H1 (cell line): ENCODE measurements around the gene CLBA1. TPM values are rescaled to one million over a fixed set of nuclear protein-coding genes. Genes with fewer than 3 reads are reported as not detected.

Experiments used
- CTCF ChIA-PET: fragments of 300-600 bp; sonication (Branson Sonifier 250); formaldehyde crosslinking; loops from one replicate; lab custom pipeline; 2021; ENCODE audit not compliant: partially characterized antibody; lab: Charles Lee
- POLR2A ChIA-PET: fragments of 300-600 bp; sonication (Branson Sonifier 250); formaldehyde crosslinking; loops from one replicate; lab custom pipeline; 2021; ENCODE audit warnings: inconsistent platforms; ENCODE audit not compliant: partially characterized antibody; lab: Charles Lee
- DNase-seq, 2 experiments: peaks; one replicate each; pipeline versions ENCODE4 v3.0.0 to v3.0.0-alpha.2; 2010 to 2022; ENCODE audit warnings: low spot score in 2 of 2, low read depth in 1 of 2, mixed read lengths in 1 of 2
- FAIRE-seq: peaks from 2 replicates; lab custom pipeline; 2011; peaks lifted over from hg19 to GRCh38; lab: Jason Lieb, UNC
- H2AFZ ChIP-seq: 2 replicates; pipeline ENCODE4 v1.8.1; 2012; ENCODE audit warnings: low read length, inconsistent platforms
- H2AK5ac ChIP-seq: 2 replicates; pipeline ENCODE4 v1.6.1; 2013; ENCODE audit warnings: low read depth, low read length
- H2BK120ac ChIP-seq: replicated peaks from 2 replicates; pipeline ENCODE3; 2013; ENCODE audit warnings: low read depth, low read length, inconsistent platforms
- H2BK12ac ChIP-seq: 2 replicates; pipeline ENCODE4 v1.6.1; 2013; ENCODE audit warnings: low read depth, low read length
- H2BK15ac ChIP-seq: 2 replicates; pipeline ENCODE4 v1.6.1; 2013; ENCODE audit warnings: low read length
- H2BK20ac ChIP-seq: 2 replicates; pipeline ENCODE4 v1.6.1; 2013; ENCODE audit warnings: low read length
- H2BK5ac ChIP-seq: 2 replicates; pipeline ENCODE4 v1.6.1; 2013; ENCODE audit warnings: low read depth, low read length
- H3K14ac ChIP-seq: 2 replicates; pipeline ENCODE4 v1.6.1; 2013; ENCODE audit warnings: inconsistent platforms; ENCODE audit not compliant: insufficient read length
- H3K18ac ChIP-seq: 2 replicates; pipeline ENCODE4 v1.6.1; 2013; ENCODE audit warnings: low read length; ENCODE audit errors: extremely low read depth
- H3K23ac ChIP-seq: 2 replicates; pipeline ENCODE4 v1.6.1; 2013; ENCODE audit warnings: inconsistent platforms; ENCODE audit not compliant: insufficient read length
- H3K23me2 ChIP-seq: 2 replicates; pipeline ENCODE4 v1.6.1; 2013; ENCODE audit warnings: low read depth, low read length
- H3K27ac ChIP-seq: 2 replicates; pipeline ENCODE4 v1.6.1; 2011; ENCODE audit warnings: low read depth, low read length, inconsistent platforms
- H3K27me3 ChIP-seq, 4 experiments: replicated peaks in 1 of 4; 1 replicate in 1 of 4; 2 replicates in 3 of 4; pipeline versions ENCODE4 v1.6.1 to v1.8.1; 2011 to 2013; ENCODE audit warnings: low read length in 3 of 4, mild to moderate bottlenecking in 3 of 4, inconsistent platforms in 2 of 4, mixed read lengths in 2 of 4, moderate library complexity in 1 of 4; ENCODE audit not compliant: control insufficient read depth in 3 of 4, insufficient read depth in 3 of 4; ENCODE audit errors: extremely low read depth in 1 of 4
- H3K36me3 ChIP-seq, 4 experiments: 2 replicates each; pipeline versions ENCODE4 v1.6.1 to v1.8.1; 2011 to 2013; ENCODE audit warnings: mild to moderate bottlenecking in 4 of 4, low read length in 3 of 4, moderate library complexity in 2 of 4, control low read depth in 1 of 4, inconsistent platforms in 1 of 4; ENCODE audit not compliant: insufficient read depth in 4 of 4, control insufficient read depth in 2 of 4
- H3K4ac ChIP-seq: replicated peaks from 2 replicates; pipeline ENCODE3; 2013; ENCODE audit warnings: low read length, low read depth, mixed read lengths, inconsistent platforms; ENCODE audit not compliant: insufficient read length
- H3K4me1 ChIP-seq, 4 experiments: replicated peaks in 1 of 4; 1 replicate in 1 of 4; 2 replicates in 3 of 4; pipeline versions ENCODE4 v1.6.1 to v1.8.1; 2011 to 2013; ENCODE audit warnings: low read length in 3 of 4, inconsistent platforms in 2 of 4, mixed read lengths in 1 of 4; ENCODE audit not compliant: insufficient read depth in 4 of 4, control insufficient read depth in 3 of 4
- H3K4me2 ChIP-seq, 2 experiments: 2 replicates each; pipeline versions ENCODE4 v1.6.1 to v1.8.1; 2011 to 2013; ENCODE audit warnings: low read depth in 2 of 2, low read length in 2 of 2, control low read depth in 1 of 2, inconsistent platforms in 1 of 2, mild to moderate bottlenecking in 1 of 2; ENCODE audit not compliant: insufficient read depth in 1 of 2
- H3K4me3 ChIP-seq, 4 experiments: fragments of 200-600, 300-600 bp in 1 of 4; sonication (generic), shearing (Covaris generic), sonication (Bioruptor Twin) in 1 of 4; 2 replicates each; pipeline versions ENCODE4 v1.5.1 to v1.8.1; 2011 to 2016; ENCODE audit warnings: low read length in 4 of 4, low read depth in 3 of 4, control low read depth in 2 of 4, inconsistent platforms in 2 of 4, mild to moderate bottlenecking in 2 of 4, mixed read lengths in 1 of 4, moderate library complexity in 1 of 4; ENCODE audit not compliant: insufficient read depth in 2 of 4; ENCODE audit errors: extremely low read depth in 1 of 4
- H3K56ac ChIP-seq: replicated peaks from 2 replicates; pipeline ENCODE3; 2013; ENCODE audit warnings: low read depth, mild to moderate bottlenecking, mixed read lengths, low read length, inconsistent platforms; ENCODE audit not compliant: insufficient read length
- H3K79me1 ChIP-seq: 2 replicates; pipeline ENCODE4 v1.6.1; 2013; ENCODE audit warnings: low read depth, low read length, control low read depth
- H3K79me2 ChIP-seq, 2 experiments: 2 replicates each; pipeline versions ENCODE4 v1.6.1 to v1.8.1; 2012 to 2013; ENCODE audit warnings: low read length in 2 of 2, mild to moderate bottlenecking in 2 of 2, inconsistent platforms in 1 of 2; ENCODE audit not compliant: insufficient read depth in 2 of 2, control insufficient read depth in 1 of 2
- H3K9ac ChIP-seq, 4 experiments: replicated peaks in 1 of 4; 1 replicate in 1 of 4; 2 replicates in 3 of 4; pipeline versions ENCODE4 v1.6.1 to v1.8.1; 2011 to 2013; ENCODE audit warnings: low read depth in 3 of 4, low read length in 3 of 4, control low read depth in 2 of 4, mild to moderate bottlenecking in 2 of 4, moderate library complexity in 2 of 4, inconsistent platforms in 1 of 4; ENCODE audit errors: extremely low read depth in 1 of 4
- H3K9me3 ChIP-seq, 2 experiments: 2 replicates each; pipeline versions ENCODE4 v1.6.1 to v1.8.1; 2012 to 2013; ENCODE audit warnings: mild to moderate bottlenecking in 2 of 2, moderate library complexity in 2 of 2, control low read depth in 1 of 2, inconsistent platforms in 1 of 2, low read depth in 1 of 2, low read length in 1 of 2, mixed read lengths in 1 of 2; ENCODE audit not compliant: insufficient read depth in 2 of 2
- H4K20me1 ChIP-seq, 2 experiments: replicated peaks in 1 of 2; 2 replicates each; pipeline versions ENCODE3 to v1.8.1; 2011 to 2013; ENCODE audit warnings: inconsistent platforms in 2 of 2, low read length in 2 of 2, mild to moderate bottlenecking in 1 of 2; ENCODE audit not compliant: insufficient read depth in 2 of 2, control insufficient read depth in 1 of 2
- H4K5ac ChIP-seq: 2 replicates; pipeline ENCODE4 v1.6.1; 2013; ENCODE audit warnings: low read length, low read depth, mixed read lengths, inconsistent platforms; ENCODE audit not compliant: insufficient read length
- H4K8ac ChIP-seq: 2 replicates; pipeline ENCODE4 v1.8.0; 2013; ENCODE audit warnings: mild to moderate bottlenecking, moderate library complexity, low read length, inconsistent platforms; ENCODE audit not compliant: insufficient read depth; ENCODE audit errors: extremely low read depth
- H4K91ac ChIP-seq: replicated peaks from 2 replicates; pipeline ENCODE3; 2013; ENCODE audit warnings: low read length, mixed read lengths, inconsistent platforms; ENCODE audit not compliant: insufficient read length
- ASH2L ChIP-seq: fragments of 200-600, 300-600 bp; sonication (generic); IDR thresholded peaks from one replicate; pipeline ENCODE4 v1.7.1; 2017; ENCODE audit warnings: low read length
- E2F6 ChIP-seq: IDR thresholded peaks from 2 replicates; pipeline ENCODE4 v1.6.1; 2012; ENCODE audit warnings: inconsistent platforms
- FOSL1 ChIP-seq: IDR thresholded peaks from 2 replicates; pipeline ENCODE4 v1.6.1; 2011; ENCODE audit warnings: mild to moderate bottlenecking, low read depth, low read length, moderate library complexity; ENCODE audit not compliant: insufficient read depth
- JUN ChIP-seq: IDR thresholded peaks from 2 replicates; pipeline ENCODE4 v1.6.1; 2011; ENCODE audit warnings: low read depth, mild to moderate bottlenecking, improper control_type of control experiment, low read length
- KDM5A ChIP-seq: fragments of 200-600 bp; IDR thresholded peaks from 2 replicates; pipeline ENCODE4 v1.7.1; 2012; ENCODE audit warnings: mild to moderate bottlenecking, low read length, inconsistent platforms, mixed read lengths
- MAFK ChIP-seq: IDR thresholded peaks from 2 replicates; pipeline ENCODE4 v1.6.1; 2012; ENCODE audit warnings: low read depth, mild to moderate bottlenecking, improper control_type of control experiment, low read length
- NANOG ChIP-seq: IDR thresholded peaks from 2 replicates; pipeline ENCODE4 v1.6.1; 2011; ENCODE audit warnings: low read length, low read depth, mild to moderate bottlenecking, inconsistent platforms; ENCODE audit not compliant: insufficient read depth, poor library complexity, severe bottlenecking
- POU5F1 ChIP-seq: IDR thresholded peaks from 2 replicates; pipeline ENCODE4 v1.6.1; 2011; ENCODE audit warnings: low read depth, mild to moderate bottlenecking, low read length, moderate library complexity
- RFX5 ChIP-seq: IDR thresholded peaks from 2 replicates; pipeline ENCODE4 v1.6.1; 2011; ENCODE audit warnings: low read depth, low read length, improper control_type of control experiment, borderline replicate concordance
- SP4 ChIP-seq: IDR thresholded peaks from 2 replicates; pipeline ENCODE4 v1.6.1; 2012; ENCODE audit warnings: low read length, inconsistent platforms
- SRF ChIP-seq: IDR thresholded peaks from 2 replicates; pipeline ENCODE4 v1.6.1; 2011; ENCODE audit warnings: mild to moderate bottlenecking, low read depth, low read length, moderate library complexity
- WGBS, 2 experiments: shearing (Covaris generic) in 1 of 2; methylation state at CpG; one replicate each; pipeline versions ENCODE4 v1.1.6 to v1.1.7; 2013 to 2015; ENCODE audit warnings: low lambda C conversion rate in 2 of 2, mixed read lengths in 2 of 2, inconsistent platforms in 1 of 2, low coverage in 1 of 2, missing lambda C conversion rate in 1 of 2; ENCODE audit not compliant: insufficient replicate concordance in 2 of 2, insufficient coverage in 1 of 2, insufficient read length in 1 of 2; ENCODE audit errors: extremely low coverage in 1 of 2, missing lambda C conversion rate in 1 of 2; 5-methylcytosine and 5-hydroxymethylcytosine counted together
- polyA plus RNA-seq, 7 experiments: library from polyadenylated mRNA; depleted of rRNA in 3 of 7; stranded (reverse) in 5 of 7; unstranded in 2 of 7; fragments of >200 nt in 5 of 7; fragments of 200-250 nt in 2 of 7; gene quantifications; 1 replicate in 5 of 7; 2 replicates in 1 of 7; 4 replicates in 1 of 7; pipeline versions ENCODE4 v1.2.1 to v1.2.3, GENCODE V29; 2011 to 2013; ENCODE audit warnings: missing spikeins in 2 of 7, mixed read lengths in 2 of 7
- total RNA-seq: library from RNA; stranded (reverse); fragmentation: NEBNext Ultra II Directional; extraction: Animal tissue kit (Norgen Biotek cat#: 25700); gene quantifications from 2 replicates; pipeline ENCODE4 v1.2.1, GENCODE V29; 2021

The CLBA1 gene
- total and polyA plus RNA-seq, 2 of the 8 experiments (the other 6 are each of a cell fraction or from before 2014, with no cell fraction given), result 1.6 to 2.4 TPM

GRCh38 chr14:105021656-105022275 is 36.2 kb downstream of the CLBA1 start:
- H2BK12ac ChIP-seq, result no peak overlapping the region
- peak overlapping the region; percentile 20 for H3K56ac ChIP-seq
- peak overlapping the region; percentile 84 for H2AFZ ChIP-seq
- peaks cover 34 to 36% of the 10 kb centered on the region in 2 experiments for H3K79me2 ChIP-seq
- FAIRE-seq (no peak), DNase-seq (peak in 1 of 2 experiments; percentile 62)
- no peak overlapping the region for H4K91ac ChIP-seq
- peaks cover 0 to 8% (median 0%) of the 10 kb centered on the region in 4 experiments; a peak in 1 of 8 replicates for H3K36me3 ChIP-seq
- no peak overlapping the region for H2BK120ac ChIP-seq
- H2BK5ac ChIP-seq, result peak overlapping the region; percentile 41; the same call in 1 of the 2 replicates
- H3K14ac ChIP-seq, result no peak overlapping the region
- CTCF ChIA-PET, result interaction anchor here (0.6 to 1.7 kb wide), 9 partner anchors 24 to 199 kb away, joined by 3 to 9 read pairs (median 3); partner anchors contain the start of gene JAG2
- H3K23me2 ChIP-seq, result peaks cover 18% of the 10 kb centered on the region
- no peaks in the 10 kb centered on the region for H3K9me3 ChIP-seq
- H3K4me1 ChIP-seq, result peaks cover 0 to 8% (median 5%) of the 10 kb centered on the region in 4 experiments; a peak in 5 of 7 replicates
- no peak overlapping the region; the same call in 1 of the 2 replicates for H3K27ac ChIP-seq
- POLR2A ChIA-PET, result interaction anchor here (1.6 kb wide), 3 partner anchors 13 to 28 kb away, joined by 3 to 6 read pairs (median 4); no protein-coding TSS in a partner anchor
- no peak overlapping the region for H2BK15ac ChIP-seq
- H4K8ac ChIP-seq, result peak overlapping the region; percentile 88; the same call in 1 of the 2 replicates
- no peaks in the 10 kb centered on the region for H3K27me3 ChIP-seq
- peak overlapping the region; percentile 79 for H3K4ac ChIP-seq
- H4K5ac ChIP-seq, result peak overlapping the region; percentile 77
- peak overlapping the region; percentile 58 to 70 (median 67) for H3K9ac ChIP-seq
- no peak overlapping the region for H2BK20ac ChIP-seq
- peak overlapping the region; percentile 74 to 98 (median 78) for H3K4me3 ChIP-seq
- 13% methylated on average over 20 of the region's 20 CpGs; no CpG with 5 or more reads in 1 of the 2 experiments for WGBS, 2 experiments
- no peak overlapping the region for H3K23ac ChIP-seq
- peak overlapping the region; percentile 71 to 89 for H3K4me2 ChIP-seq
- H3K79me1 ChIP-seq, result peaks cover 7% of the 10 kb centered on the region
- H4K20me1 ChIP-seq, result peaks cover 15 to 20% of the 10 kb centered on the region in 2 experiments
- no peak overlapping the region; the same call in 1 of the 2 replicates for H2AK5ac ChIP-seq
- peak overlapping the region; percentile 71; the same call in 1 of the 2 replicates for H3K18ac ChIP-seq
- no peak for TF ChIP-seq FOSL1
- TF ChIP-seq JUN, result no peak
- no peak for TF ChIP-seq MAFK
- no peak for TF ChIP-seq SRF
- TF ChIP-seq E2F6, result peak; percentile 57; the same call in 1 of the 2 replicates
- TF ChIP-seq SP4, result no peak
- TF ChIP-seq RFX5, result no peak
- TF ChIP-seq POU5F1, result no peak
- TF ChIP-seq ASH2L, result peak; percentile 37
- TF ChIP-seq KDM5A, result no peak
- TF ChIP-seq NANOG, result no peak
